ENCODE results near the gene GRIN2A.

The GRIN2A gene

GRCh38 chr16:10137341-10137740 lies 44.9 kb downstream of the GRIN2A start:
- no peak overlapping the region for H3K4me3 ChIP-seq (ENCODE audit: low read depth, low read length)

- H3K4me3 ChIP-seq (ENCODE audit: low read depth, low read length), result no peak overlapping the region
Measured at GRCh38 chr16:10136916-10137315, 45.3 kb downstream of the GRIN2A start.

GRCh38 chr16:10130538-10130937 lies 51.7 kb downstream of the GRIN2A start:
- no peak overlapping the region for H3K4me3 ChIP-seq (ENCODE audit: low read depth, low read length)

DNA sequence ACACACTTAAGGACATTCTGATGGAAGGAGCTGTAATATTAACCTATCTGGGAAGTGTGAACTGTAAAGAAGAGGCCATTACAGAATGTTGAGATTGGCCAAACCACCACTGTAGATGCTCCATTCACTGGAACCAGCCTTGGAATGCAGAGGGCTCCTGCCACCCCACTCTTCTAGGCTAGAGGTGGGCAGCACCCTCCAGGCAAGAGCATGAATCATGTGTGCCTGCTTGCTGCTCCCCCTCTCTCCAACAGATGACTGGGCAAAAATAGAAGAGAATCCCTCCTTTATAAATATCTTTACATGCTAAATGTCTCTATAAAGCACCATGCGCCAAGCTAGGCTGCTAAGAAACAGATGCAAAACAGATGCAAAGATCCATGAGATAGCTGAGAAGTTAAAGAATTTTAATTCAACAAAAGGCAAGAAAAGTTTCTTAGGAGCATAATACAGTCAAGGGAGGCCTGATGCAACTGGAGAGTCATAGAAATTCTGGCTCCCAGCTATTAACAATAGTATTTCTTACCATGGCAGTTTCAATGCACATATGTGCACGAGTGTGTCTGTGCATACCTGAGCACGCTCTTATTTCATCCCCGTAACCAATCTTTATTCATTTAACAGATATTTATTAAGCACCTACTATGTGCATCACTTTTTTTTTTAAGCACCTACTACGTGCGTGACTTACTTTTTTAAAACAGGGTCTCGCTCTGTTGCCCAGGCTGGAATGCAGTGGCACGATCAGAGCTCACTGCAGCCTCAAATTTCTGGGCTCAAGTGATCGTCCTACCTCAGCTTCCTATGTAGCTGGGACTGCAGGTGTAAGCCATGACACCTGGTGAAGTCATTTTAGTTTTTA lies 53.6 kb downstream of the GRIN2A start:
- H3K4me3 ChIP-seq (ENCODE audit: low read depth, low read length), result no peak overlapping the region

- H3K4me3 ChIP-seq (ENCODE audit: low read depth, low read length), result no peak overlapping the region
Measured at GRCh38 chr16:10126686-10127085, 55.5 kb downstream of the GRIN2A start.

DNA sequence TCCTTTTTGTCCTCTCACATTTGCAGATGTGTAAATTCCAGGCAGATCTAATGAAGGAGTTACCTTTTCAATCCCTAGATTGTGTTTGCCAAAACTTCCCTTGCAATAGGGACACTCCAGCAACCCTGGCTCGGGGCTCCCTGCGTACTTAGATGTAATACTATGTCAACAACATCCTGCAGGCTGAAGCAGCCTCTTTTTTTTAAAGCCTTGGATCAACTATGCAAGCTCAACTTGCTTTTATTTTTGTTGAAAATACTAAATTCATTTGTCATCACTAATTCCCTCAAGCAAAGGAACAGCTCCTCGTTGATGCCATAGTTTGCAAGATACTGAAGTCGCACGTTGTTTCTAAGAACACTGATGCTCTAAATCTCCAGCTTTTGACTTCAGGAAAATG lies 59.1 kb downstream of the GRIN2A start:
- no peak overlapping the region for H3K4me3 ChIP-seq (ENCODE audit: low read depth, low read length)

DNA sequence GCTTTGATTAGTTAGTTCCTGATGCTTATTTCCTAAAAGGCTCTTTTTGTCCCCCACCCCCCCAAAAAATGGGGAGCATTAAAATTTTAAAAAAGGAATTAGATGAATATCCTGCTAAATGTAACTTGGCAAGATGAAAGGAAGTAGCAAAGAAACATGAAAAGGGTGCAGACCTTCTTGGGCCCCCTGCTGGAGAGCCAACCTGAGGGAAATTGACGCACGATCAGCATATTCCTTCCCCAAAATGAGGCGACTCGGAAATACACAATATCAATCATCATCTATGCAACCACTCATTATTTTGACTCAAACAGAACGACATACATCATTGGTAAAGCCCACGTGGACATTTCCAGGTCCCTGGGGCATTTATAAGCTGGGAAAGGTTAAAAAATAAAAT lies 59.7 kb downstream of the GRIN2A start:
- H3K4me3 ChIP-seq (ENCODE audit: low read depth, low read length), result no peak overlapping the region

- no peak overlapping the region for H3K4me3 ChIP-seq (ENCODE audit: low read depth, low read length)
Measured at GRCh38 chr16:10121897-10122425, 60.3 kb downstream of the GRIN2A start.

DNA sequence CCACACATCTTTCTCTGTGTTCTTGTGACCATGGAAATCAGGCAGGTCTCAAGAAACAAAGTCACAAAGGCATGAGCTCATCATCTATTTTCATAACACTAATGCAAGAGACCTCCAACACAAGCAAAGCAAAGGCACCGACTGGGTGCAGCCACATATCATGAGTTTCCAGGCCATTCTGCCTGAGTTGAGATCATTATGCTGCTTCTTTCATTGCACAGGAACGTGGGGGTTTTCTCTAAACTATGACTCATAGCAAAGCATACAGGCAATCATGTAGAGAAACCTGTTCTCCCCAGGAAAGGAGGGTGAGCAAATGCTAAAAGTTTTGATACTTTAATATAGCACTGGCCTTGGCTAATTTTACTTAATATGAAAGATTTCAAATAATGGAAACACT lies 60.7 kb downstream of the GRIN2A start:
- H3K4me3 ChIP-seq (ENCODE audit: low read depth, low read length), result no peak overlapping the region

GRCh38 chr16:10120953-10121352 lies 61.3 kb downstream of the GRIN2A start:
- no peak overlapping the region for H3K4me3 ChIP-seq (ENCODE audit: low read depth, low read length)

GRCh38 chr16:10114409-10114808 lies 67.8 kb downstream of the GRIN2A start:
- no peak overlapping the region for H3K4me3 ChIP-seq (ENCODE audit: low read depth, low read length)

GRCh38 chr16:10113248-10113647 lies 69.0 kb downstream of the GRIN2A start:
- no peak overlapping the region for H3K4me3 ChIP-seq (ENCODE audit: low read depth, low read length)

DNA sequence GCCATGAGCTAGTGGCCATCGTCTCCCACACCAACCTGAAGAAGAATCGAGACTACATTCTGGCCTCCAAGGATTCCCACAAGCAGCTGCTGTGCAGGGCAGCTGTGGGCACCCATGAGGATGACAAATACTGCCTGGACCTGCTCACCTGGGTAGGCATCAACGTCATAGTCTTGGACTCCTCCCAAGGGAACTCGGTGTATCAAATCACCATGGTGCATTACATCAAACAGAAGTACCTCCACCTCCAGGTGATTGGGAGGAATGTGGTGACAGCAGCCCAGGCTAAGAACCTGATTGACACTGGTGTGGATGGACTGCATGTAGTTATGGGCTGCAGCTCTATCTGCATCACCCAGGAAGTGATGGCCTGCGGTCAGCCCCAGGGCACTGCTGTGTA lies 70.2 kb downstream of the GRIN2A start:
- H3K4me3 ChIP-seq (ENCODE audit: low read depth, low read length), result no peak overlapping the region

DNA sequence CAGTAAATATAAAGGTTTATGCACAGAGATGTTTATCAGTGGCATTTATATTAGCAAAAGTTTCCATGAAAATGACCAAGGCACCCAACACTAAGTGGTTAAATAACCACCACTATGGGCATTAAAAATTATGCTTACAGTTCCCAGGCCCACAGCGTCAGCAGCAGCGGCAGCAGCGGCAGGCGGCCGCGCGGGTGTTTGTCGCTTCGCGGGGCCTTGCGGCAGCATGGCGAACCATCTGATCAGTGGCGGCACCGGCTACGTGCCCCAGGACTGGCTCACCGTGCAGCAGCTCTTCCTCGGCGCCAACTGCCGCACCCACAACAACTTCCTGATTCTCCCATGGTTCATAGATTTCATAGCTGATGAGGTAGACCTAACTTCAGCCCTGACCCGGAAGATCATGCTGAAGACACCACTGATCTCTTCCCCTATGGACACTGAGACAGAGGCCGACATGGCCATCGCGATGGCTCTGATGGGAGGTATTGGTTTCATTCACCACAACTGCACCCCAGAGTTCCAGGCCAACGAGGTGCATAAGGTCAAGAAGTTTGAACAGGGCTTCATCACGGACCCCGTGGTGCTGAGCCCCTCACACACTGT lies 71.0 kb downstream of the GRIN2A start:
- H3K4me3 ChIP-seq (ENCODE audit: low read depth, low read length), result no peak overlapping the region

DNA sequence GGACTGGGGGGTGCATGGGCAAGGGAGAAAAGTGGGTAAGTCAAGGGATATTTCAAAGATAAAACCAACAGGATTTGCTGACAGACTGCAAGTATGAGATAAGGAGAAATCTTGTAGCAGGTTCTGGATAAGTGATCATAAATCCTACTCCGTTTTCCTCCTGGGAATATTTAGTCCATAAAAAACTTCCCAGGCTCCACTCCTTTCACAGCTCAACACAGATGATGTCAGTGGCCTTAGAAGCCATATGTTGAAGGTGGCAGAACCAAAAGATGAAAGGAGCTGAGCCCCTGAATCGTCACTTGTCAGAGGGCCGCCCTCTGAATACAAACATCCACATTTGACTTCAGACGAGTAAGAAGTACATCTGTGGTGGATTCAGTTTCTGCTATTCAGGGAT lies 71.7 kb downstream of the GRIN2A start:
- H3K4me3 ChIP-seq (ENCODE audit: low read depth, low read length), result no peak overlapping the region

DNA sequence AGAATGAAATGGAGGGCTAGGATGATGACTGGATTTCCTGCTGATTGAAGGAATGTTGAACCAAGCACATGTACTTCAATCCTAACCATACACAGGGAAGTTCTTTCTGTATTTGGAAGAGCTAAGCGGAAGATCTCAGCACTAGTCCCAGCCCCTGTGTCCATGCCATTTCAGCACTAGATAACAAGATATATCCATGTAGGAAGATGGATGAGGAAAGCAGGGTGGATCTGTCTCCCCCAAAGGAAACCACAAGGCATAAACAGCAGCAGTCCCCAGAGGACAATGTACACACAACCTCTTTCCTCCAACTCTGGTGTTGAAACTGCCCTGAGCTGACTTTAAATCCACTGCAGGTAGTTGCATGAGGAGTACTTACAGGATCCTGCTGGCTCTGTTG lies 75.1 kb downstream of the GRIN2A start:
- no peak overlapping the region for H3K4me3 ChIP-seq (ENCODE audit: low read depth, low read length)

- H3K4me3 ChIP-seq (ENCODE audit: low read depth, low read length), result no peak overlapping the region
Measured at GRCh38 chr16:10103700-10104099, 78.5 kb downstream of the GRIN2A start.

GRCh38 chr16:10103118-10103517 lies 79.1 kb downstream of the GRIN2A start:
- no peak overlapping the region for H3K4me3 ChIP-seq (ENCODE audit: low read depth, low read length)

- H3K4me3 ChIP-seq (ENCODE audit: low read depth, low read length), result no peak overlapping the region
Measured at GRCh38 chr16:10100829-10101228, 81.4 kb downstream of the GRIN2A start.

DNA sequence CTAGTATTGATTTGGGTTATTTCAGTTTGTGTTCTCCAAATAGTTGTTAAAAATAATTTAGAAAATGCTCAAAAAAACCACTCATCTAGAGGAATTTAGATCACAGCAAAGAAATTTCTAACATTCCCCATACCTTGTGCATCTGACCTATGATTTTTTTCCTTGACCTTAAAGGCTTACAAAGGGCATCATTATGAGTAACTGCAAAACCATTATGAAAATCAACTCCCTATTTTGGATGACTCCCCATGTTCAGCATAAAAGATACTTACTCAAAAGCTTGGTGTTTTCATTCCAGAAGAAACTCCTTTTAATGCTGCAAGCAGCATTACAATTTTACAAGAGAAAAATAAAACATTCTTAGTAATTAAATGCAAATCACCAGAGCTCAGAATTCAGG lies 83.2 kb downstream of the GRIN2A start:
- H3K4me3 ChIP-seq (ENCODE audit: low read depth, low read length), result no peak overlapping the region

DNA sequence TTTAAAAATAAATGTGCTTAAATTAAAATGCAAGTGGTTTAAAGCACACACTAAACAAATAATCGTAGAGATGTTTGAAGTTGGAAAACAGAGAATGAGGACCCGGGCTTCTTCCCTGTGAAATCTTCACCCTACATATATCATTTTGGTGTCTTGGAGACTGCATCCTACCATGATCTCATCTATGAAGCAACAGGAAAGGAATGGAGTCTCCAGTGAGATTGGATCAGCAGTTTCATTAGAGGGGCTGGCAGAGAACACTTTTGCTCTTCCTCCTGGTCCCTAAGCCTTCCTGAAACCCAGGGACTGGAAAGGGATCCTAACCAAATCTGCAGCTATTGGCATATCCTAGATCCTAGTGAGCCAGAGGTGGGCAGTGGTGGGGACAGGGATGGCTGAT lies 85.0 kb downstream of the GRIN2A start:
- no peak overlapping the region for H3K4me3 ChIP-seq (ENCODE audit: low read depth, low read length)

- no peak overlapping the region for H3K4me3 ChIP-seq (ENCODE audit: low read depth, low read length)
Measured at GRCh38 chr16:10093576-10093975, 88.7 kb downstream of the GRIN2A start.

Measured in iPS-11a (cell line).